H1 (cell line): ENCODE measurements around the gene CIRBP. TPM values are rescaled to one million over a fixed set of nuclear protein-coding genes. Genes with fewer than 3 reads are reported as not detected.

ENCODE experiments used
- CTCF ChIA-PET: fragments of 300-600 bp; sonication (Branson Sonifier 250); formaldehyde crosslinking; loops from one replicate; lab custom pipeline; 2021; ENCODE audit not compliant: partially characterized antibody; lab: Charles Lee
- POLR2A ChIA-PET: fragments of 300-600 bp; sonication (Branson Sonifier 250); formaldehyde crosslinking; loops from one replicate; lab custom pipeline; 2021; ENCODE audit warnings: inconsistent platforms; ENCODE audit not compliant: partially characterized antibody; lab: Charles Lee
- DNase-seq, 2 experiments: peaks; one replicate each; pipeline versions ENCODE4 v3.0.0 to v3.0.0-alpha.2; 2010 to 2022; ENCODE audit warnings: low spot score in 2 of 2, low read depth in 1 of 2, mixed read lengths in 1 of 2
- FAIRE-seq: peaks from 2 replicates; lab custom pipeline; 2011; peaks lifted over from hg19 to GRCh38; lab: Jason Lieb, UNC
- H2AFZ ChIP-seq: 2 replicates; pipeline ENCODE4 v1.8.1; 2012; ENCODE audit warnings: low read length, inconsistent platforms
- H2AK5ac ChIP-seq: 2 replicates; pipeline ENCODE4 v1.6.1; 2013; ENCODE audit warnings: low read depth, low read length
- H2BK120ac ChIP-seq: replicated peaks from 2 replicates; pipeline ENCODE3; 2013; ENCODE audit warnings: low read depth, low read length, inconsistent platforms
- H2BK12ac ChIP-seq: 2 replicates; pipeline ENCODE4 v1.6.1; 2013; ENCODE audit warnings: low read depth, low read length
- H2BK15ac ChIP-seq: 2 replicates; pipeline ENCODE4 v1.6.1; 2013; ENCODE audit warnings: low read length
- H2BK20ac ChIP-seq: 2 replicates; pipeline ENCODE4 v1.6.1; 2013; ENCODE audit warnings: low read length
- H2BK5ac ChIP-seq: 2 replicates; pipeline ENCODE4 v1.6.1; 2013; ENCODE audit warnings: low read depth, low read length
- H3K14ac ChIP-seq: 2 replicates; pipeline ENCODE4 v1.6.1; 2013; ENCODE audit warnings: inconsistent platforms; ENCODE audit not compliant: insufficient read length
- H3K18ac ChIP-seq: 2 replicates; pipeline ENCODE4 v1.6.1; 2013; ENCODE audit warnings: low read length; ENCODE audit errors: extremely low read depth
- H3K23ac ChIP-seq: 2 replicates; pipeline ENCODE4 v1.6.1; 2013; ENCODE audit warnings: inconsistent platforms; ENCODE audit not compliant: insufficient read length
- H3K23me2 ChIP-seq: 2 replicates; pipeline ENCODE4 v1.6.1; 2013; ENCODE audit warnings: low read depth, low read length
- H3K27ac ChIP-seq: 2 replicates; pipeline ENCODE4 v1.6.1; 2011; ENCODE audit warnings: low read depth, low read length, inconsistent platforms
- H3K27me3 ChIP-seq, 4 experiments: replicated peaks in 1 of 4; 1 replicate in 1 of 4; 2 replicates in 3 of 4; pipeline versions ENCODE4 v1.6.1 to v1.8.1; 2011 to 2013; ENCODE audit warnings: low read length in 3 of 4, mild to moderate bottlenecking in 3 of 4, inconsistent platforms in 2 of 4, mixed read lengths in 2 of 4, moderate library complexity in 1 of 4; ENCODE audit not compliant: control insufficient read depth in 3 of 4, insufficient read depth in 3 of 4; ENCODE audit errors: extremely low read depth in 1 of 4
- H3K36me3 ChIP-seq, 4 experiments: 2 replicates each; pipeline versions ENCODE4 v1.6.1 to v1.8.1; 2011 to 2013; ENCODE audit warnings: mild to moderate bottlenecking in 4 of 4, low read length in 3 of 4, moderate library complexity in 2 of 4, control low read depth in 1 of 4, inconsistent platforms in 1 of 4; ENCODE audit not compliant: insufficient read depth in 4 of 4, control insufficient read depth in 2 of 4
- H3K4ac ChIP-seq: replicated peaks from 2 replicates; pipeline ENCODE3; 2013; ENCODE audit warnings: low read length, low read depth, mixed read lengths, inconsistent platforms; ENCODE audit not compliant: insufficient read length
- H3K4me1 ChIP-seq, 4 experiments: replicated peaks in 1 of 4; 1 replicate in 1 of 4; 2 replicates in 3 of 4; pipeline versions ENCODE4 v1.6.1 to v1.8.1; 2011 to 2013; ENCODE audit warnings: low read length in 3 of 4, inconsistent platforms in 2 of 4, mixed read lengths in 1 of 4; ENCODE audit not compliant: insufficient read depth in 4 of 4, control insufficient read depth in 3 of 4
- H3K4me2 ChIP-seq, 2 experiments: 2 replicates each; pipeline versions ENCODE4 v1.6.1 to v1.8.1; 2011 to 2013; ENCODE audit warnings: low read depth in 2 of 2, low read length in 2 of 2, control low read depth in 1 of 2, inconsistent platforms in 1 of 2, mild to moderate bottlenecking in 1 of 2; ENCODE audit not compliant: insufficient read depth in 1 of 2
- H3K4me3 ChIP-seq, 4 experiments: fragments of 200-600, 300-600 bp in 1 of 4; sonication (generic), shearing (Covaris generic), sonication (Bioruptor Twin) in 1 of 4; 2 replicates each; pipeline versions ENCODE4 v1.5.1 to v1.8.1; 2011 to 2016; ENCODE audit warnings: low read length in 4 of 4, low read depth in 3 of 4, control low read depth in 2 of 4, inconsistent platforms in 2 of 4, mild to moderate bottlenecking in 2 of 4, mixed read lengths in 1 of 4, moderate library complexity in 1 of 4; ENCODE audit not compliant: insufficient read depth in 2 of 4; ENCODE audit errors: extremely low read depth in 1 of 4
- H3K56ac ChIP-seq: replicated peaks from 2 replicates; pipeline ENCODE3; 2013; ENCODE audit warnings: low read depth, mild to moderate bottlenecking, mixed read lengths, low read length, inconsistent platforms; ENCODE audit not compliant: insufficient read length
- H3K79me1 ChIP-seq: 2 replicates; pipeline ENCODE4 v1.6.1; 2013; ENCODE audit warnings: low read depth, low read length, control low read depth
- H3K79me2 ChIP-seq, 2 experiments: 2 replicates each; pipeline versions ENCODE4 v1.6.1 to v1.8.1; 2012 to 2013; ENCODE audit warnings: low read length in 2 of 2, mild to moderate bottlenecking in 2 of 2, inconsistent platforms in 1 of 2; ENCODE audit not compliant: insufficient read depth in 2 of 2, control insufficient read depth in 1 of 2
- H3K9ac ChIP-seq, 4 experiments: replicated peaks in 1 of 4; 1 replicate in 1 of 4; 2 replicates in 3 of 4; pipeline versions ENCODE4 v1.6.1 to v1.8.1; 2011 to 2013; ENCODE audit warnings: low read depth in 3 of 4, low read length in 3 of 4, control low read depth in 2 of 4, mild to moderate bottlenecking in 2 of 4, moderate library complexity in 2 of 4, inconsistent platforms in 1 of 4; ENCODE audit errors: extremely low read depth in 1 of 4
- H3K9me3 ChIP-seq, 2 experiments: 2 replicates each; pipeline versions ENCODE4 v1.6.1 to v1.8.1; 2012 to 2013; ENCODE audit warnings: mild to moderate bottlenecking in 2 of 2, moderate library complexity in 2 of 2, control low read depth in 1 of 2, inconsistent platforms in 1 of 2, low read depth in 1 of 2, low read length in 1 of 2, mixed read lengths in 1 of 2; ENCODE audit not compliant: insufficient read depth in 2 of 2
- H4K20me1 ChIP-seq, 2 experiments: replicated peaks in 1 of 2; 2 replicates each; pipeline versions ENCODE3 to v1.8.1; 2011 to 2013; ENCODE audit warnings: inconsistent platforms in 2 of 2, low read length in 2 of 2, mild to moderate bottlenecking in 1 of 2; ENCODE audit not compliant: insufficient read depth in 2 of 2, control insufficient read depth in 1 of 2
- H4K5ac ChIP-seq: 2 replicates; pipeline ENCODE4 v1.6.1; 2013; ENCODE audit warnings: low read length, low read depth, mixed read lengths, inconsistent platforms; ENCODE audit not compliant: insufficient read length
- H4K8ac ChIP-seq: 2 replicates; pipeline ENCODE4 v1.8.0; 2013; ENCODE audit warnings: mild to moderate bottlenecking, moderate library complexity, low read length, inconsistent platforms; ENCODE audit not compliant: insufficient read depth; ENCODE audit errors: extremely low read depth
- H4K91ac ChIP-seq: replicated peaks from 2 replicates; pipeline ENCODE3; 2013; ENCODE audit warnings: low read length, mixed read lengths, inconsistent platforms; ENCODE audit not compliant: insufficient read length
- JUND ChIP-seq: IDR thresholded peaks from 2 replicates; pipeline ENCODE4 v1.6.1; 2011; ENCODE audit warnings: mild to moderate bottlenecking, improper control_type of control experiment, low read length
- TEAD4 ChIP-seq: IDR thresholded peaks from 2 replicates; pipeline ENCODE4 v1.6.1; 2012; ENCODE audit warnings: low read depth, low read length, inconsistent platforms, mixed read lengths
- WGBS, 2 experiments: shearing (Covaris generic) in 1 of 2; methylation state at CpG; one replicate each; pipeline versions ENCODE4 v1.1.6 to v1.1.7; 2013 to 2015; ENCODE audit warnings: low lambda C conversion rate in 2 of 2, mixed read lengths in 2 of 2, inconsistent platforms in 1 of 2, low coverage in 1 of 2, missing lambda C conversion rate in 1 of 2; ENCODE audit not compliant: insufficient replicate concordance in 2 of 2, insufficient coverage in 1 of 2, insufficient read length in 1 of 2; ENCODE audit errors: extremely low coverage in 1 of 2, missing lambda C conversion rate in 1 of 2; 5-methylcytosine and 5-hydroxymethylcytosine counted together
- polyA plus RNA-seq, 7 experiments: library from polyadenylated mRNA; depleted of rRNA in 3 of 7; stranded (reverse) in 5 of 7; unstranded in 2 of 7; fragments of >200 nt in 5 of 7; fragments of 200-250 nt in 2 of 7; gene quantifications; 1 replicate in 5 of 7; 2 replicates in 1 of 7; 4 replicates in 1 of 7; pipeline versions ENCODE4 v1.2.1 to v1.2.3, GENCODE V29; 2011 to 2013; ENCODE audit warnings: missing spikeins in 2 of 7, mixed read lengths in 2 of 7
- total RNA-seq: library from RNA; stranded (reverse); fragmentation: NEBNext Ultra II Directional; extraction: Animal tissue kit (Norgen Biotek cat#: 25700); gene quantifications from 2 replicates; pipeline ENCODE4 v1.2.1, GENCODE V29; 2021

Gene CIRBP
- total and polyA plus RNA-seq, 2 of the 8 experiments (the other 6 are each of a cell fraction or from before 2014, with no cell fraction given), result 175 to 199 TPM

GRCh38 chr19:1224847-1225246, 44.3 kb upstream of the CIRBP start:
- 94% methylated on average over 16 of the region's 16 CpGs; no CpG with 5 or more reads in 1 of the 2 experiments for WGBS, 2 experiments
- TF ChIP-seq TEAD4 (no peak), JUND (no peak)
- TF ChIP-seq, all 59 proteins: peak for 0
- H2BK120ac ChIP-seq, result no peak overlapping the region
- H3K4me2 ChIP-seq, result no peak overlapping the region
- H3K14ac ChIP-seq, result no peak overlapping the region
- H3K9me3 ChIP-seq, result no peaks in the 10 kb centered on the region
- no peak overlapping the region for H3K18ac ChIP-seq
- no peak overlapping the region for H3K56ac ChIP-seq
- H2BK12ac ChIP-seq, result no peak overlapping the region
- H3K79me2 ChIP-seq, result no peaks in the 10 kb centered on the region
- H3K27me3 ChIP-seq, result no peaks in the 10 kb centered on the region
- no peak overlapping the region for H4K91ac ChIP-seq
- no peak for FAIRE-seq
- no peak for DNase-seq
- H4K8ac ChIP-seq, result peak overlapping the region; percentile 35; the same call in 1 of the 2 replicates
- H3K36me3 ChIP-seq, result peaks cover 0 to 73% (median 2%) of the 10 kb centered on the region in 4 experiments; a peak in 4 of 8 replicates
- no peak overlapping the region for H3K23ac ChIP-seq
- no peak overlapping the region for H3K9ac ChIP-seq
- no peak overlapping the region for H2AFZ ChIP-seq
- no peak overlapping the region for H3K4me3 ChIP-seq
- ChIA-PET POLR2A (interaction anchor here (0.9 to 1.4 kb wide), 3 partner anchors 10 to 198 kb away, joined by 3 to 6 read pairs (median 3); partner anchors contain the start of gene CNN2), CTCF (interaction anchor here (0.8 to 2.0 kb wide), 9 partner anchors 7 to 196 kb away, joined by 3 to 14 read pairs (median 4); partner anchors contain the start of gene CBARP)
- peaks cover 13 to 22% of the 10 kb centered on the region in 2 experiments for H4K20me1 ChIP-seq
- H2BK20ac ChIP-seq, result no peak overlapping the region
- H2AK5ac ChIP-seq, result no peak overlapping the region
- no peak overlapping the region for H3K27ac ChIP-seq
- no peak overlapping the region for H2BK15ac ChIP-seq
- no peak overlapping the region for H3K4ac ChIP-seq
- H2BK5ac ChIP-seq, result no peak overlapping the region
- H3K4me1 ChIP-seq, result no peaks in the 10 kb centered on the region; a peak in 1 of 7 replicates
- H4K5ac ChIP-seq, result no peak overlapping the region
- no peaks in the 10 kb centered on the region for H3K23me2 ChIP-seq
- H3K79me1 ChIP-seq, result no peaks in the 10 kb centered on the region; the same call in 1 of the 2 replicates
